DOHH2 (cell line): ENCODE data around the gene FYB1.

Source experiments
- H3F3A ChIP-seq: fragments of 200-600 bp; sonication (generic), shearing (Covaris generic); 2 replicates; pipeline ENCODE4 v1.6.0; 2016; ENCODE audit warnings: antibody characterized with exemption, mild to moderate bottlenecking; ENCODE audit not compliant: control insufficient read depth, insufficient read depth
- H3K27ac ChIP-seq: fragments of 200-600 bp; sonication (generic); 2 replicates; pipeline ENCODE4 v1.5.1; 2014; ENCODE audit warnings: low read depth, mild to moderate bottlenecking, low read length, moderate library complexity
- H3K27me3 ChIP-seq: fragments of 200-600 bp; sonication (generic); 2 replicates; pipeline ENCODE4 v1.6.1; 2014; ENCODE audit warnings: mild to moderate bottlenecking, low read length, mixed read lengths; ENCODE audit not compliant: control insufficient read depth
- H3K36me3 ChIP-seq: fragments of 200-600 bp; sonication (generic); 2 replicates; pipeline ENCODE4 v1.6.1; 2014; ENCODE audit warnings: mild to moderate bottlenecking, low read length, moderate library complexity, mixed read lengths; ENCODE audit not compliant: control insufficient read depth
- H3K4me1 ChIP-seq: fragments of 200-600 bp; sonication (generic); 2 replicates; pipeline ENCODE4 v1.6.1; 2014; ENCODE audit warnings: mild to moderate bottlenecking, low read length, mixed read lengths; ENCODE audit not compliant: control insufficient read depth
- H3K4me2 ChIP-seq: fragments of 200-600 bp; sonication (generic); 2 replicates; pipeline ENCODE4 v1.6.0; 2014; ENCODE audit warnings: mild to moderate bottlenecking, low read length, moderate library complexity
- H3K4me3 ChIP-seq: fragments of 200-600 bp; sonication (generic); 2 replicates; pipeline ENCODE4 v1.5.1; 2014; ENCODE audit warnings: mild to moderate bottlenecking, low read length, mixed read lengths
- H3K79me2 ChIP-seq: fragments of 200-600 bp; sonication (generic); 2 replicates; pipeline ENCODE4 v1.6.1; 2014; ENCODE audit warnings: mild to moderate bottlenecking, low read length, mixed read lengths; ENCODE audit not compliant: control insufficient read depth
- H3K9me2 ChIP-seq: fragments of 200-600 bp; sonication (generic); replicated peaks from 2 replicates; pipeline ENCODE4 v1.6.1; 2014; ENCODE audit warnings: mild to moderate bottlenecking, low read length, mixed read lengths; ENCODE audit not compliant: control insufficient read depth
- H3K9me3 ChIP-seq: fragments of 200-600 bp; sonication (generic); 2 replicates; pipeline ENCODE4 v1.6.1; 2014; ENCODE audit warnings: antibody characterized with exemption, low read length, mixed read lengths; ENCODE audit not compliant: control insufficient read depth, insufficient read depth
- H4K20me1 ChIP-seq: fragments of 200-600 bp; sonication (generic); 2 replicates; pipeline ENCODE4 v1.6.0; 2014; ENCODE audit warnings: low read depth, mild to moderate bottlenecking, antibody characterized with exemption, low read length, moderate library complexity; ENCODE audit not compliant: control insufficient read depth, insufficient read depth
- CTCF ChIP-seq: fragments of 200-600 bp; sonication (generic); IDR thresholded peaks from one replicate; pipeline ENCODE4 v1.5.1; 2014; ENCODE audit warnings: antibody characterized with exemption, mild to moderate bottlenecking, low read depth, low read length; ENCODE audit not compliant: poor library complexity, severe bottlenecking
- EZH2phosphoT487 ChIP-seq: fragments of 200-600 bp; sonication (generic); IDR thresholded peaks from 2 replicates; pipeline ENCODE4 v1.6.1; 2017; ENCODE audit warnings: borderline replicate concordance, mild to moderate bottlenecking, antibody characterized with exemption, low read length, moderate library complexity, mixed read lengths

FYB1 gene

GRCh38 chr5:39177631-39177964 is 41.8 kb downstream of the FYB1 start:
- H3K27me3 ChIP-seq = peaks cover 8% of the 10 kb centered on the region; the same call in 1 of the 2 replicates
- no peak for TF ChIP-seq CTCF
- no peak for TF ChIP-seq EZH2phosphoT487
- H3K4me3 ChIP-seq = no peak overlapping the region
- no peaks in the 10 kb centered on the region for H3F3A ChIP-seq
- no peaks in the 10 kb centered on the region for H3K9me2 ChIP-seq
- H3K36me3 ChIP-seq = no peaks in the 10 kb centered on the region
- peaks cover 7% of the 10 kb centered on the region; the same call in 1 of the 2 replicates for H3K4me1 ChIP-seq
- H3K9me3 ChIP-seq = no peaks in the 10 kb centered on the region
- H3K79me2 ChIP-seq = no peaks in the 10 kb centered on the region
- no peak overlapping the region for H3K27ac ChIP-seq
- H3K4me2 ChIP-seq = no peak overlapping the region
- no peaks in the 10 kb centered on the region for H4K20me1 ChIP-seq

- Histone ChIP-seq H3K27me3 (peaks cover 8% of the 10 kb centered on the region; the same call in 1 of the 2 replicates), H4K20me1 (no peaks in the 10 kb centered on the region), H3K27ac (no peak overlapping the region), H3K36me3 (no peaks in the 10 kb centered on the region), H3F3A (no peaks in the 10 kb centered on the region), H3K4me1 (peaks cover 7% of the 10 kb centered on the region; the same call in 1 of the 2 replicates), H3K79me2 (no peaks in the 10 kb centered on the region), H3K4me2 (no peak overlapping the region), H3K4me3 (no peak overlapping the region), H3K9me2 (no peaks in the 10 kb centered on the region), H3K9me3 (no peaks in the 10 kb centered on the region)
- TF ChIP-seq CTCF (no peak), EZH2phosphoT487 (no peak)
These were observed 42.4 kb downstream of the FYB1 start for GRCh38 chr5:39176759-39177630.

- Histone ChIP-seq H4K20me1 (no peaks in the 10 kb centered on the region), H3K4me1 (peaks cover 7% of the 10 kb centered on the region; the same call in 1 of the 2 replicates), H3K36me3 (no peaks in the 10 kb centered on the region), H3K4me3 (no peak overlapping the region), H3K27me3 (peaks cover 8% of the 10 kb centered on the region; the same call in 1 of the 2 replicates), H3K9me3 (no peaks in the 10 kb centered on the region), H3F3A (no peaks in the 10 kb centered on the region), H3K9me2 (no peaks in the 10 kb centered on the region), H3K27ac (no peak overlapping the region), H3K79me2 (no peaks in the 10 kb centered on the region), H3K4me2 (no peak overlapping the region)
- no peak for TF ChIP-seq EZH2phosphoT487
- TF ChIP-seq CTCF = no peak
These were observed 43.9 kb downstream of the FYB1 start for GRCh38 chr5:39175273-39175955.
